Vagina (tissue), 2 donors: ENCODE results near the gene CCT8L2.
"Not testable (repeated sequence)": the region's sequence is repeated elsewhere in the genome, so short reads cannot be mapped to it uniquely, and the experiment has no call there.

ENCODE experiments used
- POLR2A ChIP-seq, 2 donors: fragments of 450-650 bp; IDR thresholded peaks; one replicate each; pipeline ENCODE4 v1.6.1; 2017; ENCODE audit warnings: antibody characterized with exemption in 2 of 2, mild to moderate bottlenecking in 2 of 2, moderate library complexity in 2 of 2
- TF ChIP-seq, protein P1 (sequence below), 3 experiments: fragments of 450-650 bp in 2 of 3; fragments of 200-600 bp in 1 of 3; sonication (generic) in 1 of 3; IDR thresholded peaks; one replicate each; pipeline ENCODE4 v1.5.1; 2017 to 2019; ENCODE audit warnings: antibody characterized with exemption in 3 of 3, mild to moderate bottlenecking in 2 of 3, moderate library complexity in 2 of 3

- TF ChIP-seq, protein P1, sequence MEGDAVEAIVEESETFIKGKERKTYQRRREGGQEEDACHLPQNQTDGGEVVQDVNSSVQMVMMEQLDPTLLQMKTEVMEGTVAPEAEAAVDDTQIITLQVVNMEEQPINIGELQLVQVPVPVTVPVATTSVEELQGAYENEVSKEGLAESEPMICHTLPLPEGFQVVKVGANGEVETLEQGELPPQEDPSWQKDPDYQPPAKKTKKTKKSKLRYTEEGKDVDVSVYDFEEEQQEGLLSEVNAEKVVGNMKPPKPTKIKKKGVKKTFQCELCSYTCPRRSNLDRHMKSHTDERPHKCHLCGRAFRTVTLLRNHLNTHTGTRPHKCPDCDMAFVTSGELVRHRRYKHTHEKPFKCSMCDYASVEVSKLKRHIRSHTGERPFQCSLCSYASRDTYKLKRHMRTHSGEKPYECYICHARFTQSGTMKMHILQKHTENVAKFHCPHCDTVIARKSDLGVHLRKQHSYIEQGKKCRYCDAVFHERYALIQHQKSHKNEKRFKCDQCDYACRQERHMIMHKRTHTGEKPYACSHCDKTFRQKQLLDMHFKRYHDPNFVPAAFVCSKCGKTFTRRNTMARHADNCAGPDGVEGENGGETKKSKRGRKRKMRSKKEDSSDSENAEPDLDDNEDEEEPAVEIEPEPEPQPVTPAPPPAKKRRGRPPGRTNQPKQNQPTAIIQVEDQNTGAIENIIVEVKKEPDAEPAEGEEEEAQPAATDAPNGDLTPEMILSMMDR (IDR thresholded peaks at IDR 0.05) = not testable (repeated sequence)
- not testable (repeated sequence) for TF ChIP-seq POLR2A (IDR thresholded peaks at IDR 0.05)
These were observed 23.3 kb downstream of the CCT8L2 start for GRCh38 chr22:16569240-16569834.
